OCI-LY7 (cell line): ENCODE data around the gene TMEFF1.

ENCODE experiments used
- EZH2phosphoT487 ChIP-seq: fragments of 200-600 bp; sonication (generic); IDR thresholded peaks from 2 replicates; pipeline ENCODE4 v1.6.1; 2018; ENCODE audit warnings: low read depth, borderline replicate concordance, mild to moderate bottlenecking, mixed run types, antibody characterized with exemption, low read length, moderate library complexity, mixed read lengths
- TF ChIP-seq, protein P1 (sequence below): fragments of 200-600 bp; sonication (generic); conservative IDR thresholded peaks from 2 replicates; pipeline ENCODE4 v1.5.1; 2014; ENCODE audit warnings: mild to moderate bottlenecking, antibody characterized with exemption, low read length, moderate library complexity, mixed read lengths

DNA sequence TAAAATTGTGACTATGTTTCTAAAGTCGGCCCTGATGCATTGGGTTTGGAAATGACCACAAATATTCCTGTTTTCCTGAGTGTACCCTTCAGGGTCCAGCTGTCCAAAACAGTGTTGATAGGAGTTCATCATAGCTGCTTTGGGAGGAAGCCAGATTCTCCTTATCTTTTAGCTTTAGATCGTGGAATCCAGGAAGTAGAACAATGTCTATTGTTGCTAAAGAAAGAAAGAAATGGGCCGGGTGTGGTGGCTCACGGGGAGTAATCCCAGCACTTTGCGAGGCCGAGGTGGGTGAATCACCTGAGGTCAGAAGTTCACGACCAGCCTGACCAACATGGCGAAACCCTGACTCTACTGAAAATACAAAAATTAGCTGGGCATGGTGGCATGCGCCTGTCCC is 114.4 kb downstream of the TMEFF1 start:
- TF ChIP-seq, protein P1, sequence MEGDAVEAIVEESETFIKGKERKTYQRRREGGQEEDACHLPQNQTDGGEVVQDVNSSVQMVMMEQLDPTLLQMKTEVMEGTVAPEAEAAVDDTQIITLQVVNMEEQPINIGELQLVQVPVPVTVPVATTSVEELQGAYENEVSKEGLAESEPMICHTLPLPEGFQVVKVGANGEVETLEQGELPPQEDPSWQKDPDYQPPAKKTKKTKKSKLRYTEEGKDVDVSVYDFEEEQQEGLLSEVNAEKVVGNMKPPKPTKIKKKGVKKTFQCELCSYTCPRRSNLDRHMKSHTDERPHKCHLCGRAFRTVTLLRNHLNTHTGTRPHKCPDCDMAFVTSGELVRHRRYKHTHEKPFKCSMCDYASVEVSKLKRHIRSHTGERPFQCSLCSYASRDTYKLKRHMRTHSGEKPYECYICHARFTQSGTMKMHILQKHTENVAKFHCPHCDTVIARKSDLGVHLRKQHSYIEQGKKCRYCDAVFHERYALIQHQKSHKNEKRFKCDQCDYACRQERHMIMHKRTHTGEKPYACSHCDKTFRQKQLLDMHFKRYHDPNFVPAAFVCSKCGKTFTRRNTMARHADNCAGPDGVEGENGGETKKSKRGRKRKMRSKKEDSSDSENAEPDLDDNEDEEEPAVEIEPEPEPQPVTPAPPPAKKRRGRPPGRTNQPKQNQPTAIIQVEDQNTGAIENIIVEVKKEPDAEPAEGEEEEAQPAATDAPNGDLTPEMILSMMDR: no peak
- TF ChIP-seq EZH2phosphoT487: no peak
